Measurements from ENCODE around the gene PRDM11.

PRDM11 gene

GRCh38 chr11:45267652-45268299 is 121.3 kb downstream of the PRDM11 start:
- no peak for DNase-seq

GRCh38 chr11:45269678-45270077 is 123.2 kb downstream of the PRDM11 start:
- no peak for DNase-seq

GRCh38 chr11:45270946-45271716 is 124.7 kb downstream of the PRDM11 start:
- no peak for DNase-seq

- DNase-seq = no peak
Observed at GRCh38 chr11:45272701-45273100, 126.3 kb downstream of the PRDM11 start.

- DNase-seq = no peak
Observed at GRCh38 chr11:45273509-45273908, 127.1 kb downstream of the PRDM11 start.

GRCh38 chr11:45274206-45274605 is 127.8 kb downstream of the PRDM11 start:
- no peak for DNase-seq

- DNase-seq = no peak
Observed at GRCh38 chr11:45275828-45276227, 129.4 kb downstream of the PRDM11 start.

GRCh38 chr11:45278714-45279113 is 132.3 kb downstream of the PRDM11 start:
- DNase-seq = no peak

GRCh38 chr11:45279645-45280044 is 133.2 kb downstream of the PRDM11 start:
- no peak for DNase-seq

- DNase-seq = no peak
Observed at GRCh38 chr11:45280449-45280848, 134.0 kb downstream of the PRDM11 start.

GRCh38 chr11:45282081-45282480 is 135.6 kb downstream of the PRDM11 start:
- no peak for DNase-seq

Measured in CD4-positive, alpha-beta T cell treated with Interferon alpha-2 for 1 hour (primary cell).